HG02588 (cell line): ENCODE results near the gene DNAH14.
"Not testable (repeated sequence)": the region's sequence is repeated elsewhere in the genome, so short reads cannot be mapped to it uniquely, and the experiment has no call there.

ENCODE experiments used
- ATAC-seq: cut with Tn5 transposase; IDR thresholded peaks from one replicate; pipeline ENCODE4 v1.9.1; 2021; ENCODE audit warnings: mild to moderate bottlenecking, moderate library complexity; ENCODE audit not compliant: unreplicated experiment

The DNAH14 gene

DNA sequence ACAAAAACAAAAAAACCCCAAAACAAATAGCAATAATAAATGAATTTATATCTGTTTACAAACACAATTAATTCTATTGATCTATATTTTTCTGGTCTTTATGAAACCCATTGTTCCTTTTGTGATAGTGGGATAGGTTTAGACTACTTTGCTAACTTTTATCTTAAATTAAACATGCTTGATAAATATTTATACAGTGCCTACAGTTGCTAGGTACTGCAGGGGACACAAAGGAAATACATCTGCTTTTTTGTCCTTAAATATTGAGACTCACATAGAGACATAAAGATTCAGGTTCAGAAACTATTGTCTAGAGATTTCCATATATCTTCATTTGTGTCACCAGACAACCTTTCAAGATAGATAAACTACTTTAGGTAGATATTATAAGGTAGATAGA lies 8.5 kb upstream of the DNAH14 start:
- ATAC-seq: no peak

- no peak for ATAC-seq
Observed at GRCh38 chr1:224921354-224921753, 8.1 kb upstream of the DNAH14 start.

- ATAC-seq: no peak
Observed at GRCh38 chr1:224922404-224923164, 6.9 kb upstream of the DNAH14 start.

GRCh38 chr1:224923726-224924125 lies 5.7 kb upstream of the DNAH14 start:
- ATAC-seq: no peak

- not testable (repeated sequence) for ATAC-seq
Observed at GRCh38 chr1:224927631-224928030, 1.8 kb upstream of the DNAH14 start.

GRCh38 chr1:224928906-224929305 lies 569 bp upstream of the DNAH14 start:
- ATAC-seq: no peak

DNA sequence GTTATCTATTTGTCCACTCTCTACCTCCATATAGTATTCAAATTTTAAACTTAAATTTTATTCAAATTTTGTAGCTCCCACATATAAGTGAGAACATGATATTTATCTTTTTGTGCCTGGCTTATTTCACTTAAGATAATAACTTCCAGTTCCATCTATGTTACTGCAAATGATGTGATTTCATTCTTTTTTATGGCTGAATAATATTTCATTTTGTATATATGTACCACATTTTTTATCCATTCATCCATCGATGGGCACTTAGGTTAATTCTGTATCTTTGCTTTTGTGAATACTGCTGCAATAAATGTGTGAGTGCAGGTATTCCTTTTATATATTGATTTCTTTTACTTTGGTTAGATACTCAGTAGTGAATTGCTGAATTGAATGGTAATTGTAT lies 2.1 kb downstream of the DNAH14 start:
- ATAC-seq: no peak

DNA sequence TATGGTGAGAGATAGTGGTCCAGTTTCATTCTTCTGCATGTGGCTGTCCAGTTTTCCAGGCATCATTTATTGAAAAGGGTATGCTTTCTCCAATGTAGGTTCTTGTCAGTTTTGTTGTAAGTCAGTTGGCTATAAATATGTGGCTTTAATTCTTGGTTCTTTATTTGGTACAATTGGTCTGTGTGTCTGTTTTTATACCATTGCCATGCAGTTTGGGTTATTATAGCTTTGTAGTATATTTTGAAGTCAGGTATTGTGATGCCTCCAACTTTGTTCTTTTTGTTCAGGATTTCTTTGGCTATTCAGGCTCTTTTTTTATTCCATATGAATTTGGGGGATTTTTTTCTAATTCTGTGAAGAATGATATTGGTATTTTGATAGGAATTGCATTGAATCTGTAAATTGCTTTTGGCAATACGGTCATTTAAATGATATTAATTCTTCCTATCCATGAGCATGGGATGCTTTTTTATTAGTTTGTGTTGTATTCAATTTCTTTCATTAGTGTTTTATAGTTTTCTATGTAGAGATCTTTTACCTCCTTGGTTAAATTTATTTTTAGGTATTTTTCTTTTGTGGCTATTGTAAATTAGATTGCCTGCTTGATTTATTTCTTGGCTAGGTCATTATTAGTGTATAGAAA lies 3.3 kb downstream of the DNAH14 start:
- ATAC-seq: no peak

DNA sequence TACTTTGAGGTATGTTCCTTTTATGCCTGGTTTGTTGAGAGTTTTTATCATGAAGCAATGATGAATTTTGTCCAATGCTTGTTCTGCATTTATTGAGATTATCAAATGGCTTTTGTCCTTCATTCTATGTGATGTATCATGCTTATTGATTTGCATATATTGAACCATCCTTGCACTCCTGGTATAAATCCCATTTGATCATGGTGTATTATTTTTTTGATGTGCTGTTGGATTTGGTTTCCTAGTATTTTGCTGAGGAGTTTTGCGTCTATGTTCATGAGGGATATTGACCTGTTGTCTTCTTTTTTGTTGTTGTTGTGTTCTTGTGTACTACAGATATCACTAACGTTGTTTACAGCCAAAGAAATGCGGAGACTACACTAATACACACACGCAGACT lies 4.1 kb downstream of the DNAH14 start:
- no peak for ATAC-seq

GRCh38 chr1:224938652-224939051 lies 9.2 kb downstream of the DNAH14 start:
- ATAC-seq: no peak

DNA sequence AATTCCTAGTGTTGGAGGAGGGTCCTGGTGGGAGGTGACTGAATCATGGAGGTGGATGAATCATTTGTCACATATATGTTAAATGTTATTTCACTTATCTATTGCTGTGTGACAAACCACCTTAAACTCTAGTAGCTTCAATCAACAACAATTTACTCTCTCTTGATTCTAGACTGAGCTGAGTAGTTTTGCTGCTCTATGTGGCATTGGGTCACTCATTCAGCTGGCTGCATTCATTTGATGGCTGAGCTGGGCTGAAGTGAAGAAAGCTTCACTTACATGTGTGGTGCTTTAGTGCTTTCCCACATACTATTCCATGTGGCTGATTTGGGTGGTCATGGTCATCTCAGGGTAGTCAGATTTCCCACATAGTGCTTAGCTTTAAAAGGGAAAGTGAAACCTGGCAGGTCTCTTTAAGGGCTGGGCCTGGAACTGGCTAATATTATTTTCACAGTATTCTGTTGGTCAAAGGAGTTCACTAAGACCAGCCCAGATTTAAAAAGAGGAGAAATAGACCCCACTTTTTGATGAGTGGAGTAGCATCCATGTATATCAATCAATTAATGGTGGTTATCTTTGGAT lies 10.5 kb downstream of the DNAH14 start:
- ATAC-seq: no peak

- ATAC-seq: not testable (repeated sequence)
Observed at GRCh38 chr1:224940735-224941134, 11.3 kb downstream of the DNAH14 start.

DNA sequence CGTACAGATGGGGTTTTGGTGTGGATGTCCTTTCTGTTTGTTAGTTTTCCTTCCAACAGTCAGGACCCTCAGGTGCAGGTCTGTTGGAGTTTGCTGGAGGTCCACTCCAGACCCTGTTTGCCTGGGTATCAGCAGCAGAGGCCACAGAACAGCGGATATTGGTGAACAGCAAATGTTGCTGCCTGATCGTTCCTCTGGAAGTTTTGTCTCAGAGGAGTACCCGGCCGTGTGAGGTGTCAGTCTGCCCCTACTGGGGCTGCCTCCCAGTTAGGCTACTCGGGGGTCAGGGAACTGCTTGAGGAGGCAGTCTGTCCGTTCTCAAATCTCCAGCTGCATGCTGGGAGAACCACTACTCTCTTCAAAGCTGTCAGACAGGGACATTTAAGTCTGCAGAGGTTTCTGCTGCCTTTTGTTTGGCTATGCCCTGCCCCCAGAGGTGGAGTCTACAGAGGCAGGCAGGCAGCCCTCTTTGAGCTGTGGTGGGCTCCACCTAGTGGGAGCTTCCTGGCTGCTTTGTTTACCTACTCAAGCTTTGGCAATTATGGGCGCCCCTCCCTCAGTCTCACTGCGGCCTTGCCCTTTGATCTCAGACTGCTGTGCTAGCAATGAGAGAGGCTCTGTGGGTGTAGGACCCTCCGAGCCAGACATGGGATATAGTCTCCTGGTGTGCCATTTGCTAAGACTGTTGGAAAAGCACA lies 16.3 kb downstream of the DNAH14 start:
- not testable (repeated sequence) for ATAC-seq

DNA sequence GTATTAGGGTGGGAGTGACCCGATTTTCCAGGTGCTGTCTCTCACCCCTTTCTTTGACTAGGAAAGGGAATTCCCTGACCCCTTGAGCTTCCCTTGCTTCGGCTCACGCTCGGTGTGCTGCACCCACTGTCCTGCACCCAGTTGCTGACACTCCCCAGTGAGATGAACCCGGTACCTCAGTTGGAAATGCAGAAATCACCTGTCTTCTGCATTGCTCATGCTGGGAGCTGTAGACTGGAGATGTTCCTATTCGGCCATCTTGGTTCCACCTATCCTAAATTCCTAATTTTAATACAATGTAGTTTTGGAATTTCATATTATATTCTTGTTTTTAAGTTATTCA lies 16.8 kb downstream of the DNAH14 start:
- not testable (repeated sequence) for ATAC-seq

DNA sequence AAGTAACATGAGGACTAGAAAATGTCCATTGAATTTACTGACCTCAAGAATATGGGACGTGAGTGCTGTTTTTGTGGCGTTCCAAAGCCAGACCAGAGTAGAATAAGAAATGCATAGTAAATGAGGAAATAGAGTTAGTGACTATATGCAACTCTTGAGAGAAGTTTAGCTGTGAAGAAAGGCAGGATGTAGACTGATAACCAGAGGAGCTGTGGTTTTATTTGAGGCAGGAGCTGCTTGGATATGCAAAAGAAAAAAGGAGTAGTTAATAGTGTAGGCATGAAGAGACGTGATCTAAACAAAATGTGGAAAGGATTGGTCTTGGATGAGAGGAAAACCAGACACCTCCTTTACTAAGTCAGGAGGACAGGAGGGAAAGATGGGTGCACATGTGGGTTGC lies 28.2 kb downstream of the DNAH14 start:
- ATAC-seq: no peak

- no peak for ATAC-seq
Observed at GRCh38 chr1:224958490-224958889, 29.0 kb downstream of the DNAH14 start.

- no peak for ATAC-seq
Observed at GRCh38 chr1:224959115-224959514, 29.6 kb downstream of the DNAH14 start.

DNA sequence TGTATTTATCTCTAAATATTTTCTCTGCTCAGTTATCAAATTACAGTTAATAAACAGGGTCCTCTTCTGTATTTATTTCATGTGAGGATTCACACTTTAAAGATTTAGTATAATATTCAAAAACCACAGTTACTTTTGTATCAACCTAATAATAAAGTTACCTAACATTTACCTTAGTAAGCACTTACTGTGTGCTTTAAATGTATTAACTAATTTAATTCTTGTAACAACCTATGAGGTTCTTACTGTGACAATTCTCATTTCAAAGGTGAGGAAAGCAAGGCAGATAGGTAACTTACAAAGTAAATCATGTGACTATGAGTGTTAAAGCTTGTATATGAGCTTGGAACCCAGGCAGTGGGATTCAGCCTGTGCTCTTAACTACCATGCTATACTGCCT lies 30.2 kb downstream of the DNAH14 start:
- ATAC-seq: no peak

DNA sequence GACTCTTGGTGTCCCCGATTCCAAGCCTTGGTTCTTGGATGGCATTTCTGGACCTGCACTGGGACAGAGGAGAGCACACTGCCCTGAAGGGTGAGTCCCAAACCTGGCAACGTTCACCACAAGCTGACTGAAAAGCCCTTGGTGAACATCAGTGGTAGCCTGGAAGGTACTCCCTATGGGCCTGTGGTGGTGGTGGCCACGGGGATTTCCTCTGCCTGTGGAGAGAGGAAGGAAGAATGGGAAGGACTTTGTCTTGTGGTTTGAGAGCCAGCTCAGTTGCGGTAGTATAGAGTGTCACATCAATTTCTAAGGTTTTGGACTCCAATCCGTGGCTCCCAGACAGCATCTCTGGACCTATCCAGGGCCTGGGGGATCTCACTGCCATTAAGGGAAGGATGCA lies 50.7 kb downstream of the DNAH14 start:
- ATAC-seq: no peak

DNA sequence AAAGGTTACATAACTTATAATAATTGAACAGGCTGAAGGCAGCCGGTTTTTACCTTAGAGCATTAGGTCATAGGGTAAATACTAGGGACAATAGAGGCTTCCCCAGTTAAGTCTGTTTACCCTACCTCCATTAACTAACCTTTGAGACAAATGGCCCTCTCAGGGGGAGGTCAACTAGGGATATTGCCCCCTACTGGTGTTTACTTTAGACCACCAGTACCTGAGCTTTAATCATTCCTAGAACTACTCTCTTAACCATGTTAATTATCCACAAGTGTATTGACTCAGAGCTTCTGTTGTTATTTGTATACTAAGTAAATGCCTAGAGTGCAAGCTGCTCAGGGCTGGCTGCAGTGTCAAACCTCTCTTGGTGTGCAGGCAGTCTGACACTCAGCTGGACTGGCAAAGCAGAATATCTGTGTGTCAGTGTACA lies 52.5 kb downstream of the DNAH14 start:
- ATAC-seq: not testable (repeated sequence)

GRCh38 chr1:224988042-224988441 lies 58.6 kb downstream of the DNAH14 start:
- no peak for ATAC-seq

DNA sequence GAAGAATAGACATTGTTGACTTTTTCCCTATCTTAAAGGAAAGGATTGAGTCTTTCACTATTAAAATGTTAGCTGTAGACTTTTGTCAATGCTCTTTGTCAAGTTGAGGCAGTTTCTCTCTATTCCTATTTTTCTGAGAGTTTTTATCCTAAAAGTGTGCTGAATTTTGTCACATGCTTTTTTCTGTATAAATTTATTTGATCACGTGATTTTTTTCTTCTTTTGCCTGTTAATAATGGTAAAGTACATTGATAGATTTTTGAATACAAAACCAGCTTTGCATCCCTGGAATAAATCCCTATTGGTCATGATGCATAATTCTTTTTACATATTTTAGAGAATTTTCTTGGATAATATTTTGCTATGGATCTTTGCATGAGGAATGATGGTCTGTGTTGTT lies 60.1 kb downstream of the DNAH14 start:
- no peak for ATAC-seq
